Effector memory CD4-positive, alpha-beta T cell (primary cell): ENCODE data around the gene PACRG.

Experiments used
- DNase-seq, 3 donors: peaks; one replicate each; pipeline ENCODE4 v3.0.0-alpha.2; 2020
- H3K27ac ChIP-seq: 2 replicates; pipeline ENCODE4 v1.7.0; 2013; ENCODE audit warnings: mild to moderate bottlenecking, low read length, moderate library complexity; ENCODE audit not compliant: insufficient read depth, poor library complexity, severe bottlenecking
- H3K27me3 ChIP-seq: replicated peaks from 2 replicates; pipeline ENCODE4 v1.7.0; 2013; ENCODE audit warnings: mild to moderate bottlenecking, low read length; ENCODE audit not compliant: insufficient read depth, control insufficient read depth, poor library complexity, severe bottlenecking
- H3K36me3 ChIP-seq: 2 replicates; pipeline ENCODE4 v1.7.0; 2013; ENCODE audit warnings: mild to moderate bottlenecking, low read length, moderate library complexity; ENCODE audit not compliant: control insufficient read depth, insufficient read depth
- H3K4me1 ChIP-seq: 2 replicates; pipeline ENCODE4 v1.7.0; 2013; ENCODE audit warnings: low read length, mild to moderate bottlenecking; ENCODE audit not compliant: control insufficient read depth, insufficient read depth, poor library complexity, severe bottlenecking
- H3K4me3 ChIP-seq: 2 replicates; pipeline ENCODE4 v1.7.0; 2013; ENCODE audit warnings: low read length, low read depth, mild to moderate bottlenecking; ENCODE audit not compliant: insufficient read depth, poor library complexity, severe bottlenecking
- H3K9me3 ChIP-seq: 2 replicates; pipeline ENCODE4 v1.7.0; 2013; ENCODE audit warnings: mild to moderate bottlenecking, low read length, moderate library complexity; ENCODE audit not compliant: control insufficient read depth

The PACRG gene

DNA sequence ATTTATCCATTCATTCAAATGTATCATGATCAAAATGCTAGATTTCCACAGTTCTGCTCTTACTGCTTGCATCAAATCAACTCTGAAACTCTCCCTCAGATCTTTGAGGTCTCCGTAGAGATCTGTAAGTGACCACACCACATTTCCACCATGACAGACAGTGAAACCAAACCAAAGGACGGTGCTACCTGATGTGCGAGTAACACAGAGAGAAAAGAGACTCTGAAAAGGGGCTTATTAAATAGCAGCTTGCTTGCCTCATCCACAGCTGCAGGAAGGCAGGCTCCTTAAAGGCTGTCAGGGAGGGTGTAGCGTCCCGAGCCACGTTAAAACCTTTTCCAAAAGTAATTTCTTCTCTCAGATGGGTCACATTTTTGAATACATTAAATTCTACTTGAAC is 335.8 kb downstream of the PACRG start:
- H3K4me1 ChIP-seq = no peaks in the 10 kb centered on the region
- DNase-seq = no peak
- H3K27ac ChIP-seq = no peak overlapping the region
- H3K4me3 ChIP-seq = no peak overlapping the region
- no peaks in the 10 kb centered on the region for H3K27me3 ChIP-seq
- H3K9me3 ChIP-seq = no peaks in the 10 kb centered on the region
- H3K36me3 ChIP-seq = no peaks in the 10 kb centered on the region

DNA sequence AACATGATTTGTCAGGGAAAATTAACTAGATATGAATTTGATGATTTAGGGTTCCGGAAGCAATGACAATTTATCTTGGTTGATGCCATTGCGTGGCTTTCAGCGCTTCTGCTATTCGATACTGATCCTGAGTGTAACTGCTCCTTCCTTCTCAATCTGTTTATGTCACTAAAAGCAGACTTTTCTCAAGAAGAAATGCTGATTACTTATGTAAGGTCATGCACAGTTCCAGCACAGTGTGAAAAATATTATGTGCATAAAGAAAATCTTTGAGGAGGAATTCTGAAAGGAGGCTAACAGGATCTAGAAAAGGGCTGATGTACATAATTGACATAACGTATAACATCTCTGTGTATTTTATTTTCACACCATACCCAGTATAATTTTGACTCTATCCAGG is 336.6 kb downstream of the PACRG start:
- no peak overlapping the region for H3K27ac ChIP-seq
- no peak for DNase-seq
- no peaks in the 10 kb centered on the region for H3K4me1 ChIP-seq
- no peaks in the 10 kb centered on the region for H3K9me3 ChIP-seq
- H3K4me3 ChIP-seq = no peak overlapping the region
- no peaks in the 10 kb centered on the region for H3K36me3 ChIP-seq
- no peaks in the 10 kb centered on the region for H3K27me3 ChIP-seq

DNA sequence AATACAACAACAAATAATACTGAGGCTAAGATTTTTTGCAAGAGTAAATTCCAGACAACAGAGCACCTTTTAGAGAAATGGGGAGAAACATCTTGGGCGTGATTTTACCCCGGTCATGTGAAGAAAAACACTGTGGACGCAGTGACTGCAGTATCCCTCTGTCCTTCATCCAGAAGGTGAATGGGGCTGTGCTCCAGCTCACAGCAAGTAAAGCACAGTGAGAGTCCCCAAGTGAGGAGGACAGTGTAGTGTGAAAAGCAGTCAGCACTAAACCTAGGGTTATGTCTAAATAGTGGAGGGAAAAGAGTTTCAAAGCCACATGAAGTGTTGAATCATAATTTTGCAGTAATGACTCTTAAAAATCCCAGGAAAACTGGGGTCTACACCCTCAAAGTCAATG is 338.4 kb downstream of the PACRG start:
- no peaks in the 10 kb centered on the region for H3K4me1 ChIP-seq
- no peaks in the 10 kb centered on the region for H3K9me3 ChIP-seq
- no peak overlapping the region for H3K4me3 ChIP-seq
- no peak overlapping the region for H3K27ac ChIP-seq
- DNase-seq = no peak
- no peaks in the 10 kb centered on the region for H3K36me3 ChIP-seq
- no peaks in the 10 kb centered on the region for H3K27me3 ChIP-seq

DNA sequence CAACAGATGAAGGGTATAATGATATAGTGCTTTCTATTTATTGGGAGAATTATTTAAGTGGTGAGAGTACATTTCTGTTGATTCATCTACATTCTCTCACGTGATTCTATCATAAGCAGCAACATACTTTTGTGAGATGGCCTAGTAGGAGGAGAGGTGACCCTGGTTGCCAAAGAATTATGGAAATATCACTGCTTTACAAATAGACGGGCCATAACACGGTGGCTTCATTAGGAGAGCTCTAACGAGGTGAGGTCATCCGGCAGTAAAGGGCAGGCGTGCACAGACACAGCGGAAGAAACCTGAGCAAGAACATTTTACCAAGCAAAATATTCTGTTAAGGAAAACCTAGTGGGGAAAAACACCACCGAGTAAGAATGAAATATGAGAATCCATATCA is 349.4 kb downstream of the PACRG start:
- Histone ChIP-seq H3K27me3 (no peaks in the 10 kb centered on the region), H3K36me3 (no peaks in the 10 kb centered on the region), H3K4me3 (no peak overlapping the region), H3K9me3 (no peaks in the 10 kb centered on the region), H3K27ac (no peak overlapping the region), H3K4me1 (no peaks in the 10 kb centered on the region)
- no peak for DNase-seq

DNA sequence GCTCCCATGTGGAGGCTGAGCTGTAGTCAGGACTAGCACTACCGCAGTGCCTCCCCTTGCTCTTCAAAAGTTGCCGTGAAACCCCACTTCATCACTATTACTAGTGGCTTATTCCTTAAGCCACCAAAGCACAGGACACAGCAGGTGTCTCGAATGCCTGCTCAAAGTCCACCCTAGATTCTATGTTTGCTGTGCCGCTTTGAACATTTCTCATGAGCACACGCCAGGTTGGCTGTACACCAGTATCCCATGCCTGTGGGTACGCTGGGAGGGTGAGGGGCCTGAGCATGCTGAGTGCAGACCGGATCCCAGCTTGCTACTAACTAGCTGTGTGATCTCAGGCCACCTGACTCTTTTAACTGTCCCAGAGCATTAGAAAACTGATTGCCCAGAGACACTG is 350.9 kb downstream of the PACRG start:
- Histone ChIP-seq H3K36me3 (no peaks in the 10 kb centered on the region), H3K9me3 (no peaks in the 10 kb centered on the region), H3K27me3 (no peaks in the 10 kb centered on the region), H3K27ac (no peak overlapping the region), H3K4me1 (no peaks in the 10 kb centered on the region), H3K4me3 (no peak overlapping the region)
- DNase-seq = no peak

DNA sequence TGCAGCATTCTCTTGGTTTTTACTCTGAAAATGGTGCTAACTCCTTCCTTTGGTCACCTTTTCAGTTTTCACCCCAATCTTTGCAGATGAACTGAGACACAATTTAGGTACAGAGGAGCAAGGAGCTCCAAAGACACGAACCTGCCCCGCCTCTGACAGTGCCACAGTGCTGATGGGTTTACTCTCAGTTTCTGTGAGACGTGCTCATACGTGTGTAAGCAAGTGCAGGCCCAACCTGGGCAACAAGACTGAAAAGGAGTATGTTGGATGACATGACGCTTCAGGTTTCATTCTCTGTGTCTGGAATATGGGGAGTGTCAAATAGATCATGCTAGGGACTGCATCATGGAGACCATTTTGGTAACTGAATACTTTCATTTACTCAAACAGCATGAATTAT is 352.5 kb downstream of the PACRG start:
- DNase-seq = no peak
- Histone ChIP-seq H3K9me3 (no peaks in the 10 kb centered on the region), H3K4me3 (no peak overlapping the region), H3K4me1 (no peaks in the 10 kb centered on the region), H3K36me3 (no peaks in the 10 kb centered on the region), H3K27me3 (no peaks in the 10 kb centered on the region), H3K27ac (no peak overlapping the region)

DNA sequence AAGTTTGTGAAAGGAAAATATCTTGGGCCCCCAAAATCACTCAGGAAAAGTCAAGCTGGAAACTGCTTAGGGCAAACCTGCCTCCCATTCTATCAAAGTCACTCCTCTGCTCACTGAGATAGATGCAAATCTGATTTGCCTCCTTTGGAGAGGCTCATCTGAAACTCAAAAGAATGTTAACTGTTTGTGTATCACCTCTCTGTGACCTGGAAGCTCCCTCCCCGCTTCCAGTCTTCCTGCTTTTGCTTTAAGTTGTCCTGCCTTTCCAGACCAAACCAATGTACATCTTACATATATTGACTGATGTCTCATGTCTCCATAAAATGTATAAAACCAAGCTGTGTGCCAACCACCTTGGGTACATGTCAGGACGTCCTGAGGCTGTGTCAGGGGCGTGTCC is 355.4 kb downstream of the PACRG start:
- Histone ChIP-seq H3K36me3 (no peaks in the 10 kb centered on the region), H3K4me3 (no peak overlapping the region), H3K27me3 (no peaks in the 10 kb centered on the region), H3K4me1 (no peaks in the 10 kb centered on the region), H3K9me3 (no peaks in the 10 kb centered on the region), H3K27ac (no peak overlapping the region)
- no peak for DNase-seq

DNA sequence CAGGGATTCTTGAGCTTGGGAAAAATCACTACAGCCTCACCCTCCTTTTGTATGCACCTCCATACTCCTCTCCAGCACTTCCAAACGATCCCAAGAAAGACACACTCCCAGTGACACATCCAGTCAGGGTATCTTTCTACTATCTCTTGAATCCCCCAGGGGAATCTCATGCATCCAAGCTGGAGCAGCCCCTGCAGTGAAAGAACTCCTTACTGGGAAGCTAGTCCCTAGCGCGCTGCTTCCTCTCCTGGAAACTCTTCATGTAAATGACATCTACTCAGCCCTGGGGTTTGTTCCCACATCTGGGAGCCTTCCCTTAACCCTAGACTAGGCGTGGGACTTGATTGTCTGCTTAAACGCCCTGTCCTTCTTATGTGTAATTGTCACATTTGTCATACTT is 357.7 kb downstream of the PACRG start:
- no peak for DNase-seq
- no peaks in the 10 kb centered on the region for H3K4me1 ChIP-seq
- H3K9me3 ChIP-seq = no peaks in the 10 kb centered on the region
- H3K36me3 ChIP-seq = no peaks in the 10 kb centered on the region
- no peaks in the 10 kb centered on the region for H3K27me3 ChIP-seq
- no peak overlapping the region for H3K27ac ChIP-seq
- no peak overlapping the region for H3K4me3 ChIP-seq

DNA sequence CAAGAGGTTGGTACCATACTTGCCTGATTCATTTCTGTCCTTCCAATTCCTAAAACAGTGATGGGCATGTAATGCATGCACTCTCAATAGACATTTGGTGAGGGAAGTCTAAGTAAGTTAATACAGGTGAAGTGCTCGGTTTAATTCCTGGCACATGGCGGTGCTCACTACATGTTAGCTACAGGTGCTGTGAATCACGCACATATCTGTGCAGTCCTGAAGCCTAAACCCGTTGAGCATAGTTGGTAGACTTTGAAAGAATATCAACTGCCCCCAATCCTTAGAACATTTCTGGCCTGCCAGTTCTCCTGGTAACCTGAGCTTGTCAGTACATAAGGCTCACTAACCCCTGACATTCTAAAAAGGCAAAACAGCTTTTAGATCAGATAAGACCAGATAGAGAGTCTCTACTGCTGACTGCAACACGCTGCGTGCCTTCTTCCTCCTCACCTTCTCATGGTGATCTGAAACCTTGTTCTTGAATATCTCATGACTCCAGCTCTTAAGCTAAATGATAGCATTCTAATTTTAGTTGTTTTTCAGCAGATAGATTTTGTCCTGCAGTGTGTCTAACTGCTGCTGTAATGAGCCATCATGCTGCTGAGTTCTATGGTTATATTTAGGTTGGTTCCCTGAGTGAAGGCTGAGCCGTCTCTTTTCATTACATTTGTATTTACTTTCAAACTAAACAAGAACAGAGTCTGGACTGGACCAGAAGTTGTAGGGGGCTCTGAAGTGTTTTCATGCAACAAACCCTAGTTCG is 358.3 kb downstream of the PACRG start:
- no peaks in the 10 kb centered on the region for H3K27me3 ChIP-seq
- DNase-seq = no peak
- no peaks in the 10 kb centered on the region for H3K36me3 ChIP-seq
- no peaks in the 10 kb centered on the region for H3K4me1 ChIP-seq
- H3K9me3 ChIP-seq = no peaks in the 10 kb centered on the region
- no peak overlapping the region for H3K4me3 ChIP-seq
- no peak overlapping the region for H3K27ac ChIP-seq

DNA sequence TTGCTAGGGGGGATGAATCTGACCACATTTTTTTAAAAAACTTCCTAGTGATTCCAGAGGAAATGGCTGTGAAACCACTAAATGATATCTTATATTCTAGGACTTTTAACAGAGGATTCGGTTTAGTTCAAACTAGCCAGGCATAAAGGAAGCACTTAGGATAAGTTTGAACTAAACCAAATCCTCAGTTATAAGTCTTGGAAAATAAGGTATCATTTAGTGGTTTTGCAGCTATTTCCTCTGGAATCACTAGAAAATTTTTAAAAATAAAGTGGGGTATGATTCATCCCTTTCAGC is 358.8 kb downstream of the PACRG start:
- H3K4me3 ChIP-seq = no peak overlapping the region
- H3K27me3 ChIP-seq = no peaks in the 10 kb centered on the region
- no peak overlapping the region for H3K27ac ChIP-seq
- no peaks in the 10 kb centered on the region for H3K36me3 ChIP-seq
- H3K4me1 ChIP-seq = no peaks in the 10 kb centered on the region
- DNase-seq = no peak
- no peaks in the 10 kb centered on the region for H3K9me3 ChIP-seq
